Fibroblast of lung (primary cell): Measurements from ENCODE around the gene PDCD2L.

Experiments used
- EZH2 ChIP-seq: IDR thresholded peaks from 2 replicates; pipeline ENCODE4 v1.5.1; 2012; ENCODE audit warnings: low read length, control low read depth, mild to moderate bottlenecking; ENCODE audit errors: missing control alignments
- TF ChIP-seq, protein P1 (sequence below), 2 donors: IDR thresholded peaks in 1 of 2; conservative IDR thresholded peaks in 1 of 2; 1 replicate in 1 of 2; 2 replicates in 1 of 2; pipeline ENCODE4 v1.5.1; 2011 to 2012; ENCODE audit warnings: low read length in 2 of 2, control low read depth in 1 of 2, inconsistent platforms in 1 of 2, low read depth in 1 of 2, mild to moderate bottlenecking in 1 of 2

DNA sequence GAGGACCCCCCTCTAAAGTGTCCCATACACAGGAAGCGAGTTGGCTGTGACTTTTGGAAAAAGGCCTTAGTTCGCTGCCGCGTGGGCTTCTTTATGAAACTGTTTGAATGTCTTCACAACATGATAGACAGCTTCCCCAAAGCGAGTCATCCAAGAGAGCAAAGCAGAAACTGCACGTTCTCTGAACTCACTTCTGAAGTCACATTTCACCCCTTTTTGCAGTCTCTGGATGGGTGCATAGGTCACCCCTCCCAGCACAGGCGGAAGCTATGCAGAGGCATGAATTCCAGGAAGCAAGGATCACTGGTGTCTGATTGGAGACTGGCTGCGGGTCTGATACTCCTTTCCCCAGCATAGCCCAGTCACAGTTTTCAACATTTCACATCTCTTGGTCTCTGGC lies 28.6 kb upstream of the PDCD2L start:
- TF ChIP-seq, protein P1, sequence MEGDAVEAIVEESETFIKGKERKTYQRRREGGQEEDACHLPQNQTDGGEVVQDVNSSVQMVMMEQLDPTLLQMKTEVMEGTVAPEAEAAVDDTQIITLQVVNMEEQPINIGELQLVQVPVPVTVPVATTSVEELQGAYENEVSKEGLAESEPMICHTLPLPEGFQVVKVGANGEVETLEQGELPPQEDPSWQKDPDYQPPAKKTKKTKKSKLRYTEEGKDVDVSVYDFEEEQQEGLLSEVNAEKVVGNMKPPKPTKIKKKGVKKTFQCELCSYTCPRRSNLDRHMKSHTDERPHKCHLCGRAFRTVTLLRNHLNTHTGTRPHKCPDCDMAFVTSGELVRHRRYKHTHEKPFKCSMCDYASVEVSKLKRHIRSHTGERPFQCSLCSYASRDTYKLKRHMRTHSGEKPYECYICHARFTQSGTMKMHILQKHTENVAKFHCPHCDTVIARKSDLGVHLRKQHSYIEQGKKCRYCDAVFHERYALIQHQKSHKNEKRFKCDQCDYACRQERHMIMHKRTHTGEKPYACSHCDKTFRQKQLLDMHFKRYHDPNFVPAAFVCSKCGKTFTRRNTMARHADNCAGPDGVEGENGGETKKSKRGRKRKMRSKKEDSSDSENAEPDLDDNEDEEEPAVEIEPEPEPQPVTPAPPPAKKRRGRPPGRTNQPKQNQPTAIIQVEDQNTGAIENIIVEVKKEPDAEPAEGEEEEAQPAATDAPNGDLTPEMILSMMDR (conservative IDR thresholded peaks at IDR 0.05 in 1 of 2, IDR thresholded peaks at IDR 0.05 in 1 of 2; ENCODE audit: low read depth in 1 of 2, low read length in 2 of 2), result no peak
- no peak for TF ChIP-seq EZH2
